ENCODE data around the gene RALGAPA2.
A peak's percentile ranks its signal among the peaks of the same experiment; 100 is the strongest.

RALGAPA2 gene

GRCh38 chr20:20683020-20683419 lies 29.4 kb downstream of the RALGAPA2 start:
- no peak for DNase-seq

DNA sequence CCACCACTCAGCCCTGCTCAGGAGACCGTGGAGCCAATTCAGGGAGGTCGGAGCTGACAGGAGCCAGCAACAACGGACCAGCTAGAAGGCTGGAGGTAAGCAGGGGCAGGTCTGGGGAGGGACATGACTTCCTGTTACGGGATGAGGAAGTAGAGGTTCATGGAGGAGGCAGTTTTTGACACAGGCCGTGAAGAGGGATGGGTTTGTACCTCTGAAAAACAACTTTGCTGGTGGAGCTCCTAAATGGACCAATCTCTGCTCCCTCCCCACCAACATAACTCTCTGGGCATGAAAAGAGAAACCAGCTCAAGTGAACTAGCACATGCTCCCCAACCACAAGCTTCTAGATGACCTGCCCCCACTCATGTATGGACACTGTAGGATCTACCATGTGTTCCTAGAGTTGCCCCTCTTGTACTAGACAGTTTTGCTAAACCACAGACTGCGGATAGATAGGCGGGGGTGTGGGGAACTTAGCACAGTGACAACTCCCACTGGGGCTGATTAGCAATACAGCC lies 31.4 kb downstream of the RALGAPA2 start:
- DNase-seq, result peak; percentile 41

- DNase-seq, result no peak
These were observed 33.1 kb downstream of the RALGAPA2 start for GRCh38 chr20:20679316-20679715.

DNA sequence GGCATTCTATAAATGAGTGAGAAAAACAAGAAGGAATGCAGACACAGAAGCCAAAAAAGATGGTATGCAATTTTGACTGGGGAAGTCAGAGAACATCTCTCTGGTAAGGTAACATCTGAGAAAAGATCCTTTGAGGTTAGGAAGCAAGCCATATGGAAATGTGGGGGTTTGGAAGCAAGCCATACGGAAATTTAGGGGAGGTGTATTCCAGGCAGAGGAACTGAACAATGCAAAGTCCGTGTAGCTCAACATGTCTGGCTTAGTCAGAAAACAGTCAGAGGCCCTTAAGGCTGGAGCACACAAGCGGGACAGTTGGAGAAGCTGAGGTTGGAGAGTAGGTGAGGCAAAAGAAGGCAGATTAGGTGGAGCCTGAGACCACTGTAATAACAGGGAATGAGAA lies 35.3 kb downstream of the RALGAPA2 start:
- DNase-seq, result no peak

- DNase-seq, result no peak
These were observed 43.8 kb downstream of the RALGAPA2 start for GRCh38 chr20:20668639-20669038.

- DNase-seq, result peak; percentile 61
These were observed 46.1 kb downstream of the RALGAPA2 start for GRCh38 chr20:20666359-20666758.

DNA sequence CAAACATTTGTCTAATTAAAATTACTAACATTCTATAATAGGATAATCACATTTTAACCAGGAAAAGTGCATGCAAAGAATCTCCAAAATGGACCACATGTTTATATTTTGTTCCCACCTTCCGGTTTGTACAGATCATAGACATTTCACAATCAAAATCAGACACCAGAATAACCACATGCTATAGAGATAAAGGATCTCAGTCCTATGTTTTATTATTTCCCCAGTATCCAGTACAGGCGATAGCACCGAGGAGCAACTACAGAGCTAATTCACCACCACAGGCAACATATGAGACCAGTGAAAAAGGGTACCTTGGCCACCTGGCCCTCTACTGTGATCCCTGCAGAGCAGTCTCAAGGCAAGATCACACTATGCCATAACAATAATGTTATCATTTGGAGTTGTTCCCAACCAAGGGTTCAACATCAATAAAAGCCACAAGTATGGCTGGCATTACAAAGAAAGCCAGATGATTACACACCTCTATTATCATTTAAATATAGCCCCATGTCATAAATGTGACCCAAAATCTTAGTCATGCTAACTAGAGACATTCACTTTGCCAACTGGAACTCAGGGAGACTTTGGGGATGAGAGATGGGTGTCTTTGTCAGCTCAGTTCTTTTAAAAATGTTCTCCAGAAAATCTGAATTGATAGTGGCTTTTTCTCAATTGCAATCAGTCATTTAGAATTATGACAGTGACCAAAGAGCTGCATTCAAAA lies 46.7 kb downstream of the RALGAPA2 start:
- DNase-seq, result peak; percentile 12

GRCh38 chr20:20664795-20665589 lies 47.5 kb downstream of the RALGAPA2 start:
- peak; percentile 30 for DNase-seq

DNA sequence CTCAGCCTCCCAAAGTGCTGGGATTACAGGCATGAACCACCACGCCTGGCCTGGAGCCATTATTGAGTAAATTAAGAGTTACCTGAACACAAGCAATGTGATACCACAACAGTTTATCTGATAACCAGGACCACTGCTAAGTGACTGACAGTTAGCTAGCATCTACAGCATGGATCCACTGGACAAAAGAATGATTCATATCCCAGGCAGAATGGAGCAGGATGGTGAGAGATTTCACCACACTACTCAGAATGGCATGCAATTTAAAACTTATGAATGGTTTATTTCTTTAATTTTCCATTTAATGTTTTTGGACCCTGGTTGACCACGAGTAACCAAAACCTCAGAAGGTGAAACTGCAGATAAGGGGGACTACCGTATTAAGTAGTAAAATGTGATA lies 48.6 kb downstream of the RALGAPA2 start:
- no peak for DNase-seq

DNA sequence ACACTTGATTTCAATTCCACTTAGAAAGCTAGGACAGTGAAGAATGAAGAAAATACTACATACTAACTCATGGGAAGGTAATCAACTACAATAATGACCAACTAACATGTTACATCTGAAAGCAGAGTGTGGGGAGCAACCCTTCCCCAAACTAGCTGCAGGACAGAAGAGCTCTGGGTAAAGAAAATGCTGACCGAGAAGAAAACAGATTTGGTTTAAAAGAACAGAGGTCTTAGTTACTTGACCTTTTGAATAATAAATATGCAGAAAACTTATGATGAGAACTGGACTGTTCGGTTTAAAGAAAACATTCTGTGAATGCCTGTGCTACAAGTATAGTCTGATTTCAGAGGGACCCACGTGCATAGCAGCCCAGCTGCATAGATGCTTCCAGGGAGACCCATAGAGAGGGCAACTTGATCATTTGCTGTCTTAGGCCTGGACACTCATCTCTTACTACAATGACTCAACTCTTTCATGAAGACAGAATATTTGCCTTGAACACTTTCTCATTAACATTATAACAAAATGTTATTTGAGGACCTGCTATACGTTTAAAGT lies 53.5 kb downstream of the RALGAPA2 start:
- no peak for DNase-seq

DNA sequence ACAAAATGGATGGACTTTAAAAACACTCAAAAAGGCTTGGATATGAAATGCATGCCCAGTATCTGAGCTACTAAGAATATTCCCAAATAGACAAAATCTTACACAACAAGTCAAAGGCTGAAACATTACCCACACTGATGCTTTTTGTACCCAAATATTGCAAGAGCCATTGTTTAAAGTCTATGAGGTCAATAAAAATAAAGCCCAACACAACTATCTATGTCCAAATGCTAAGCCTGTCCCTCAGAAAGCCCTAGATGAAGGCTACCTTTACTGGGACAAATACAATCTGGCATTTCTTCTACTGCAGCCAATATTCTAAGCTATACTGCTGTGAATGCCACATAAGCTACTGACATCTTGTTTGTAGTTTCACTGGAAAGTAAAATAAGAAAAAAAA lies 54.3 kb downstream of the RALGAPA2 start:
- no peak for DNase-seq

DNA sequence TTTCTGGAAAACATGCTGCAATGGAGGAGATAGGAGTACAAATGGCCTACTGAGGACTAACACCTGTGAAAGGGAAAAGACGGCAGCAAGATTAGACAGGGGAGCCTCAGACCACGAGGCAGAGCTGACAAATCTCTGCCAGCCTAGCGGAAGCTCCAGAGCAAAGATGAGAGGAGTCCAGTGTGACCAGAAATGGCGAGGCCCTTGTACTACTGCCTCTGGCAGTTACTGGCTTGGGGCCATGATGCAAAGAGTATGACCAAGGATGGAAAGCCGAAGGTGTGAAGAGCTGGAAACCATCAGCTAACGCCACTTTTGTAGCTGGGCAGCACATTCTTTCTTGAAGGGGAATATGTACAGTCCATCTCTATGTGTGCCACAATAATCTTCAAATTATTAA lies 55.4 kb downstream of the RALGAPA2 start:
- DNase-seq, result no peak

GRCh38 chr20:20655883-20656282 lies 56.6 kb downstream of the RALGAPA2 start:
- no peak for DNase-seq

DNA sequence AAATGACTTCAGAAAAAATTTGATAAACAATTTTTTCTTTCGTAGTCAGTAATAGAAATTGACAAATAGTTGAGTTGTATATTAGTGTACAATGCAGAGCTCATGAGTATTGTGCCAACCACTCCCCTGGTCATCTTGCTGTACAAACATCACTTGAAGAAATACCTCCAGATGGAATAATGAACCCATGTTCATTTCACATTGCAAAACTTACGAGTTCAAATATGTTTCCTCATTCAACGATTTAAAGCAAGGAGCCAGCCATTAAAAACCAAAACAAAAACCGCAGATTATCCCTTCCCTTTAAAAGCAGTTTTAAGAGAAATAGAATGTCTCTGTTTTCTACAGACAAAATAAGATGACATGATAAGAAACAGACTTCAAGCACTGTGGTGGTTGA lies 62.5 kb downstream of the RALGAPA2 start:
- DNase-seq, result no peak

DNA sequence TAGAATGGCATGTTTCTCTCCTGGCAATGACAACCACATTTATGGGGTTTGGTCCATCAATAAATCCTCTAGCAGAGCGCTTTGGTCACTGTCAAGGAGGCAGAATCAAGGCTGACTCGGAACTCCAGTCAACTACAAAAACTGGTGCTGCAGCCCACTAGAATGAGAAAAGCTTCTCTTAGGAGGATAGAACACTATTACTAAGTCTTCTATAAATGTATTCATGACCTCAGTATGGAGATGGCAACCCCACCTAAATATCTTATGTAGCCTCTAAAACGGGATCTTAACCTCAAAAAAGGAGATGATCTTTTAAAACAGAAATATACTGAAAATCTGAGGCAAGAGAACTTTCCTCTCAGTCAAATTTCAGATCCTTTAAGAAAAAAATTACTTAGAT lies 68.5 kb downstream of the RALGAPA2 start:
- DNase-seq, result no peak

DNA sequence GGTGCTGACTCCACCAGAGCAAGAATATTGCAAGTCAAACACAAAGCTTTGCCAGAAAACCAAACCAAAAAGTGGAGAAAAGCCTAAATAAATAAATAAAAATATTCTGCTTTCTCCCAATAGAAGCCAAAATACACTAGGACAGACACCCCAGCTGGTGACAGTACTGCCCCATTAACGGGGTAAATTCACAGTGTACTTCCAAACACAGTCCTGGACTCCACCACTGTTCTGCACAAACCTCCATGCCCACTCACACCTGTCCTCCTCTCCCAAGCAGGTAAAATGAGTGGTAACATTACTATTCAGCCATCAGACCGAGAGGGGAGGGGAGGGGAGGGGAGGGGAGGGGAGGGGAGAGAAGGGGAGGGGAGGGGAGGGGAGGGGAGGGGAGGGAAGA lies 70.7 kb downstream of the RALGAPA2 start:
- no peak for DNase-seq

- DNase-seq, result no peak
These were observed 73.6 kb downstream of the RALGAPA2 start for GRCh38 chr20:20638878-20639277.

DNA sequence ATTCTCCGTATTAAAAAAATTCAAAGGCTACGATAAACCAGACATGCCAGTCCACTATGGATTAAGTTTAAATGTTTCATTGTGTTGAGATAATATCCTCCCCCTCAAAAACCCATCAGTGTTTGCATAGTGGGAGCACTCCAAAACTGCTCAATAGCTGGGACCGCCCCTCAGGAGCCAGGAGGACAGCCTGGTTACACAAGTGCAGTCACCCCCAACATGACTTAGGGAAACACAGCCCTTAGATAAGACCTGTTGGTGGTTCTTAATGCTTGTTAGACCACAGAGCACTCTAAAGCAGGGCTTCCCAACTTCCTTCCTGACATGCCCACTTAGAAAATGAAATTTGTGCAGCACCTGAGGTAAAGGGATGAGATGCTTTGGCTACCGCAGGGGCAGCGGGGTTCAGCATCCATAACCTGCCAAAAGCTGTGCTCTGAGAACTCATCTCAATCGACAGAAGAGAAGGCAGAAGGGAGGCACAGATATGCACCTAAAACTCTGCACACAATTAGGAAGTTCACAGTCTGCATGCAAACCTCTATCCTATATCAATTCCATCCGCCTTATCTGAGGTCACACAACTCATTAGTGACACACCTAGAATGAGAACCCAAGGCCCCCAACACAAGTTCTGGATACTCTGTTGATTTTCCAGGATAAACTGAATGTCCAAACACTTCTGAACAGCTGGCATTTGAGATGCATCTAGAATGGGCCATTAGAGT lies 74.3 kb downstream of the RALGAPA2 start:
- peak; percentile 7 for DNase-seq

GRCh38 chr20:20635006-20635405 lies 77.4 kb downstream of the RALGAPA2 start:
- no peak for DNase-seq

DNA sequence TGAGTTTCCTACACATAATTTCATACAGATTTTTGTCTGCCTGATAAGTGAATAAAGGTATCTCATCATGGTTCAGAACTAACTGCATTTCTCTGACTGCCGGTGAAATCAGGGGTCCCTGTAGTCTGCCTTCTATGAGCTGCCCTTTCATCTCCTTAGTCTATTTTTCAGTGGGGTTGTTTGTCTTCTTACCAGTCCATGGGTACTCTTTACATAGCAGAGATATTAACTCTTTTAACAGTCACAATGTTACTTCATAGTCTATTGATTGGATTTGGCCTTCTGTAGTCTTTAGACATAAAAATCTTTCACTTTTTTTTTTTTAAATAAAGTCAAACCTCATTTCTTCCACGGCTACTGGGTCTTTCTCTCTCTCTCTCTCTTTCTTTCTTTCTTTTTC lies 79.8 kb downstream of the RALGAPA2 start:
- no peak for DNase-seq

DNA sequence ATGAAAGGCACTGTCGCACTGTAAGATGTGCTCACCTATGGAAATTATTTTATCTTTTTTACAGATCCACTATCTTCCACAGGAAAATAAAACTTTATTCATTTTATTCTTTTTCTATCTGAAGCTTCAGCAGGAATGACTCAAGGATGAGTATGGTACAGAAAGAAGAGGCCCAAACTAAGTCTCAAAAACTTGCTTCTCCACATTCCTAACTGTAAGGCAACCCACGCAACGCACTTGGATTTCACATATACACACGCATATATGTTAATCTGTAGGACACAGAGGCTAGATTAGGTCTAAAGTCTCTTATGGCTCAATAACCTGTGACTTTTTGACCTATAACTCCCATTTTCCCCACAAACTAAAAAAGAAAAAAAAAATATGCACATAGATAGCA lies 81.9 kb downstream of the RALGAPA2 start:
- DNase-seq, result no peak

DNA sequence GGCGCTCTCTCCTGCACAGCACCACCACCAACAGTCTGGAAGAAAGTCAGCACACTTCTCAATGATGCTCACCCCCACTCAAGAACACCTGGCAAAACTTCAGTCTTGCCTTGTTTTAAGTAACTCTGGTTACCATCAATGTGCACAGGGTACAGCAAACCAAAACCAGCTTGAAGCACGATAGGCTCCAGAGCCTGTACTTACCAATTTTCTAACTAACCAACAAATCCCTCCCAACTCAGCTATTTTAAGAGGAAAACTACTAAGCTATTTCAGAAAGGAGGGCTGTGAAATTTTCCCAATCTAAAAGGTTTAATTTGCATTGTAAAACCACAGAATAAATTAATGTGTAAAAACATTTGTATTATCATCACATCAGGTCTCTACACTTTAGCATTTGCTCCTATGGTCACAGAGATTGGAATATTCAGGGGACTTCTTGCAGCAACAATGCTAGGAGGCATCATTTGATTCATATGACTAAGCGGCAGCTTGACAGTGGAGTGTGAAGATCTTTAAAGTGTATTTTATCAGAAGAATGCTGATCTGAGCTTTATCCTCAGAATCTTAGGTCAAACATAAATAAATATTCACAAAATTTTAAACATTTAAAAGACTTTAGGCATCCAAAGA lies 82.8 kb downstream of the RALGAPA2 start:
- DNase-seq, result no peak

DNA sequence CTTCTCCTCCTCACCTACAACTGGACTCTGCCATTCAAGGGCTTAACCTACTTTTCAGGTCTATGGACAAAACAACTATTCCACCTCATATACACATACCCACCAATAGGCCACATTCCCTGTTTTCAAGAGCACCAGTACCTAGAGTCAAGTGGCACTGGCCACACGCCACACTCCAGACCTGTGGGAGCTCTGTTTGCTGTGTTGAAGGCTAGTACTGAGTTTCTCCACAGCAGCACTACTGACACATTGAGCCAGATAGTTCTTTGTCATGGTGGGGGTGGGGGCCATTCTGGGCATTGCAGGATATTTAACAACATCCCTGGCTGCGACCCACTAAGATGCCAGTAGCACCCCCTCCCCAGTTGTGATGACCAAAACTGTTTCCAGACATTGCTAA lies 84.1 kb downstream of the RALGAPA2 start:
- DNase-seq, result peak; percentile 51

Measured in NCI-H2029 (cell line).